Measurements from ENCODE around the gene SMC5.

GRCh38 chr9:70355801-70356200 is 97.0 kb downstream of the SMC5 start:
- no peak for TF ChIP-seq TCF12 (IDR thresholded peaks at IDR 0.05; ENCODE audit: low read depth)
- TF ChIP-seq, protein P1, sequence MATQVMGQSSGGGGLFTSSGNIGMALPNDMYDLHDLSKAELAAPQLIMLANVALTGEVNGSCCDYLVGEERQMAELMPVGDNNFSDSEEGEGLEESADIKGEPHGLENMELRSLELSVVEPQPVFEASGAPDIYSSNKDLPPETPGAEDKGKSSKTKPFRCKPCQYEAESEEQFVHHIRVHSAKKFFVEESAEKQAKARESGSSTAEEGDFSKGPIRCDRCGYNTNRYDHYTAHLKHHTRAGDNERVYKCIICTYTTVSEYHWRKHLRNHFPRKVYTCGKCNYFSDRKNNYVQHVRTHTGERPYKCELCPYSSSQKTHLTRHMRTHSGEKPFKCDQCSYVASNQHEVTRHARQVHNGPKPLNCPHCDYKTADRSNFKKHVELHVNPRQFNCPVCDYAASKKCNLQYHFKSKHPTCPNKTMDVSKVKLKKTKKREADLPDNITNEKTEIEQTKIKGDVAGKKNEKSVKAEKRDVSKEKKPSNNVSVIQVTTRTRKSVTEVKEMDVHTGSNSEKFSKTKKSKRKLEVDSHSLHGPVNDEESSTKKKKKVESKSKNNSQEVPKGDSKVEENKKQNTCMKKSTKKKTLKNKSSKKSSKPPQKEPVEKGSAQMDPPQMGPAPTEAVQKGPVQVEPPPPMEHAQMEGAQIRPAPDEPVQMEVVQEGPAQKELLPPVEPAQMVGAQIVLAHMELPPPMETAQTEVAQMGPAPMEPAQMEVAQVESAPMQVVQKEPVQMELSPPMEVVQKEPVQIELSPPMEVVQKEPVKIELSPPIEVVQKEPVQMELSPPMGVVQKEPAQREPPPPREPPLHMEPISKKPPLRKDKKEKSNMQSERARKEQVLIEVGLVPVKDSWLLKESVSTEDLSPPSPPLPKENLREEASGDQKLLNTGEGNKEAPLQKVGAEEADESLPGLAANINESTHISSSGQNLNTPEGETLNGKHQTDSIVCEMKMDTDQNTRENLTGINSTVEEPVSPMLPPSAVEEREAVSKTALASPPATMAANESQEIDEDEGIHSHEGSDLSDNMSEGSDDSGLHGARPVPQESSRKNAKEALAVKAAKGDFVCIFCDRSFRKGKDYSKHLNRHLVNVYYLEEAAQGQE (IDR thresholded peaks at IDR 0.05; ENCODE audit: low read depth), result no peak
- no peak for TF ChIP-seq TAF1 (IDR thresholded peaks at IDR 0.05; ENCODE audit: low read depth)
- TF ChIP-seq EP300 (IDR thresholded peaks at IDR 0.05; ENCODE audit: borderline replicate concordance), result no peak
- no peak for TF ChIP-seq EGR1 (IDR thresholded peaks at IDR 0.05)
- TF ChIP-seq, protein P2, sequence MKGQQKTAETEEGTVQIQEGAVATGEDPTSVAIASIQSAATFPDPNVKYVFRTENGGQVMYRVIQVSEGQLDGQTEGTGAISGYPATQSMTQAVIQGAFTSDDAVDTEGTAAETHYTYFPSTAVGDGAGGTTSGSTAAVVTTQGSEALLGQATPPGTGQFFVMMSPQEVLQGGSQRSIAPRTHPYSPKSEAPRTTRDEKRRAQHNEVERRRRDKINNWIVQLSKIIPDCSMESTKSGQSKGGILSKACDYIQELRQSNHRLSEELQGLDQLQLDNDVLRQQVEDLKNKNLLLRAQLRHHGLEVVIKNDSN (IDR thresholded peaks at IDR 0.05), result no peak
- no peak for TF ChIP-seq CEBPB (IDR thresholded peaks at IDR 0.05)
- TF ChIP-seq RAD21 (IDR thresholded peaks at IDR 0.05; ENCODE audit: low read depth), result no peak
- no peak for TF ChIP-seq MAX (IDR thresholded peaks at IDR 0.05)

Measured in Ishikawa (cell line).